ENCODE data around the gene BLVRA.
"Not testable (repeated sequence)": the region's sequence is repeated elsewhere in the genome, so short reads cannot be mapped to it uniquely, and the experiment has no call there.

Gene BLVRA

DNA sequence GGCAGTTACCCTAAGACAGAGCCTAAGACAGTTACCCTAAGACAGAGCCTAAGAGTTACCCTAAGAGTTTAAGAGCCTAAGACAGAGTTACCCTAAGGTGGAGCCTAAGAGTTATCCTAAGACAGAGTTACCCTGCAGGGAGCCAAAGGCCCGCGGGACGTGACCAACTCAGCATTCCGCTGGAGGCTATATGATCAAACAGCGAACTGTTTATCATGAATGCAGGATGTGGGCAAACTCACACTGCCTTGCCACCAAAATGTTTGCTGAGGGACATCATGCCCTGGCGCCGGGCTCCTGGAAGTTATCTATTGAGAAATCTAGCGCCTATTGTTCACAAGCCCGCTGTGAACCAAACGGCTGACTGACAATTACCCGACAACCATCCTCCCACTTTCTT lies 49.9 kb downstream of the BLVRA start:
- no peak for DNase-seq (ENCODE audit: low read depth)

DNA sequence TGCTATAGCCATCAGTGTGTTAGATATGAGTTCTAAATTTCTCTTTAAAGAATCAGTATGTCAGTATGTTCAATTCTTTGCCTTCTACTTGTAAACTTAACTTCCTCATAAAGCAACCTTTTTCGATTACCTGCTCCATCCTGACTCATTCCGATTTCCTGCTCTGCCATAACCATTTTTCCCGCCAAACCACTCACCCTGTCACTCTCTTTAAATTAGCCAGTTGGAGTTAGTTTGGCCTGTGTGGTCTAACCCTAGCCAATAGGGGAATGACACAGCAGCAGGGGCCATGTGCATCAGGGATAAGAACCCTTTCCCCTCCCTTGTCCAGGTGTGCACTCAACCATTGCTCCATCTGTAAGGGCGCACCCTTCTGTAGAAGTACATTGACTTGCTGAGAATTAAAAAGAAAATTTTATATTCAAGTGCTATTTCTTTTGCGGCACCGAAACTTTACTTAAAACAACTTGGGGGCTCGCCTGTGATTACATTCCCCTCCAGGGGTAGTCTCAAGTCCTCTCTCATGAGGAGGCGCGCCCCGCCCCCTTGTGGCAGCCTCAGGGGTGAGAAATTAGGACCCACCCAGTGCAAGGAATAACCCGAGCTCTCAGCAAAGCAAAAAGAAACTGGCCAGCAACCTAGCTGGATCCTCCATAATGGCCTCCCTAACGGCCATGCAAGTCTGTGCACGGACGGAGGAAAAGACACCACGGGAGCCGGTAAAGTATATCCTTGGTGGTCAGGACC lies 51.9 kb downstream of the BLVRA start:
- DNase-seq (ENCODE audit: low read depth) = not testable (repeated sequence)

DNA sequence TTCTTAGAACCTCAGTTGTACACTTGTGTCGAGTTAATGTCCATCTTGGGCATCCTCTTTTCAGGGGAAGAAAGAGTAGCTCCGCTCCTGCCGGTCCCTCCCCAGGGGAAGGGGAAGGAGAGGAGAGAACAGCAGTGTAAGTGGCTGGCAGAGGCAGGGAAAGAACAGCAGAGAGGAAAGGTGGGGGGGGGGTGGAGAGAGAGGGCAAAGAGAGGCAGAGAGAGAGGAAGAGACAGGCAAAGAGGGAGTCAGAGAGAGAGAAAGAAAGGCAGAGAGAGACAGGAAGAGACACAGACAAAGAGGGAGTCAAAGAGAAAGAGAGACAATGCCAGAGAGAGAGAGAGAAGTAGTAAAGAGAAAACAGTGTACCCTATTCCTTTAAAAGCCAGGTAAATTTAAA lies 56.9 kb downstream of the BLVRA start:
- no peak for DNase-seq (ENCODE audit: low read depth)

GRCh38 chr7:43816046-43816797 lies 57.7 kb downstream of the BLVRA start:
- DNase-seq (ENCODE audit: low read depth) = not testable (repeated sequence)

DNA sequence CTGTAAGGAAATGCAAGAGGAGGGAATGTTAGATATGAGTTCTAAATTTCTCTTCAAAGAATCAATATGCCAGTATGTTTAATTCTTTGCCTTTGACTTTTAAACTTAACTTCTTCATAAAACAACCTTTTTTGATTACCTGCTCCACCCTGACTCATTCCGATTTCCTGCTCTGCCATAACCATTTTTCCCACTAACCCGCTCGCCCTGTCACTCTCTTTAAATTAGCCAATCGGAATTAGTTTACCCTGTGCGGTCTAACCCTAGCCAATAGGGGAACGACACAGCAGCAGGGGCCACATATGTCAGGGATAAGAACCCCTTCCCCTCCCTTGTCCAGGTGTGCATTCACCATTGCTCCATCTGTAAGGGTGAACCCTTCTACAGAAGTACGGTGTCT lies 64.9 kb downstream of the BLVRA start:
- DNase-seq (ENCODE audit: low read depth) = not testable (repeated sequence)

DNA sequence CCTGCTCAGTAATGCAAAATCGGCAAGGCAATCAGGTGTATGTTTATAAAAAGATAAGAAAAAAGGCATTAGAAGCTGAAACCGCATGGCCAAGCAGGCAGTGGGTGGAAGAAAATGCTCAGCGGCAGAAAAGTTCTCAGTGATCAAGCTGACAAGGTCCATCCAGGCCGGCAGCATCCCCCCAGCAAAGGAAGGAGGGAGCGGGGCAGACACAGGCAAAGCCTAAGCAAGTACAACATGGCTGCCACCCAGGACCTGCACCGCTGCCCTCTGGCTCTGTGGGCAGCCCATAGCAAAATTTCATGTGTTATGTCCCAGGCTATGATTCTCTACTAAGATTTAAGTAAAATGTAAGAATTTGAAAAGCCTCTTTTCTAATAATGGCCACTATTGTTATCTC lies 65.5 kb downstream of the BLVRA start:
- no peak for DNase-seq (ENCODE audit: low read depth)

GRCh38 chr7:43824513-43824912 lies 66.0 kb downstream of the BLVRA start:
- not testable (repeated sequence) for DNase-seq (ENCODE audit: low read depth)

DNA sequence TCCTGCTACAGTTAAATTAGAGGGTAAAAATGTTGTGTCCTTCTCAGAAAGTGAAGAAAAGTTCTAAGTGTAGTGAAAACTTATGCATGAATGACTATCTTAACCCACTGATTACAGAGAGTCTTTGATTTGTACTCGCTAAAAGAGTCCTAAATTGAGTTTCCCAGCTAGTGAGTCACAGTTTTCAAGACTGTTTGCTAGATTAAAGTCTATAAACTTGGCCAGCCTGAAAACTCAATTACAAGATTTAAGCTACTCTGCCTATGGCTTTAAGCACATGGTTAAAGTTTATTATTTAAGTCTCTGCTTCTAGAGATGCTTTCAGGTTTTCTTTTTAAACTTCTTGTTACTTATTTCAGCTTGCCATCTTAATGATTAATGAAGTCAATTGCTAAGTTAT lies 66.5 kb downstream of the BLVRA start:
- DNase-seq (ENCODE audit: low read depth) = no peak

GRCh38 chr7:43825391-43825808 lies 66.9 kb downstream of the BLVRA start:
- no peak for DNase-seq (ENCODE audit: low read depth)

DNA sequence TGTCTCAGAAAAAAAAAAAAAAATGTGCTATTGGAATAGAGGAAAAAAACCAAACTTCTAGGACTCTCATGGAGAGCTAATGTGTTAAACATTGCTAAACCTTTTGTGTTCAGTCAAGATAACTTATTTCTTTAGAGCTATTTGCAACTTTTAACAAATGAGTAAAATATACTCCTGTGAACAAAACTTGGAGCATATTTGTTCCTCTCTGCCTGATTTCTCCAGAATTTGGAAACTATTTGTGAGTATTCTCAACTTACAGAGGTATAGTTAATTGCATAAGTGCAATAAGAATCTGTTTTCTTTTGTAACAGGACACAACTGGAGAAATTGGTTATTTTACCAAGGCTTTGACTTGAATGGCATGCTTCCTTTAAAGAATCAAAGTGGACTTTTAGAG lies 72.4 kb downstream of the BLVRA start:
- not testable (repeated sequence) for DNase-seq (ENCODE audit: low read depth)

GRCh38 chr7:43834463-43835251 lies 76.2 kb downstream of the BLVRA start:
- DNase-seq (ENCODE audit: low read depth) = no peak

- DNase-seq (ENCODE audit: low read depth) = no peak
Observed at GRCh38 chr7:43838201-43838658, 79.8 kb downstream of the BLVRA start.

GRCh38 chr7:43843296-43843695 lies 84.8 kb downstream of the BLVRA start:
- no peak for DNase-seq (ENCODE audit: low read depth)

DNA sequence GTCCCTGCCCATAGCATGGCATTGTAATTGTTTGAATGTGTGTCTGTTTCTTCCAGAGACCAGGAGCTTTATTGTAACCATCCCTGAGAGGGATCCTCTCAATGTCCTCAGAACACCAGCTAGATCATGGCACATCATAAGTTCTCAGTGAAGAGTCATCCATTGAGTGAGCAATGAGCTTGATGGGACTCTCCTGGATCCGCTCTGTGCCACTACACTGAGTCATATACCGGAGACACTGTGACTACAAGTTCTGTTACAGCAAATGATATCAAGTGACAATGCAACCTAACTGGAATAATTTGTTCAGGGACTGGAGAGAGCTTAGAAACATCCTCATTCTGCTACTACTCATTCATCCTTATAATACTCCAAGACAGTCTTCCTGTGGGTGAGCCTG lies 85.8 kb downstream of the BLVRA start:
- DNase-seq (ENCODE audit: low read depth) = no peak

- DNase-seq (ENCODE audit: low read depth) = no peak
Observed at GRCh38 chr7:43844662-43845061, 86.2 kb downstream of the BLVRA start.

DNA sequence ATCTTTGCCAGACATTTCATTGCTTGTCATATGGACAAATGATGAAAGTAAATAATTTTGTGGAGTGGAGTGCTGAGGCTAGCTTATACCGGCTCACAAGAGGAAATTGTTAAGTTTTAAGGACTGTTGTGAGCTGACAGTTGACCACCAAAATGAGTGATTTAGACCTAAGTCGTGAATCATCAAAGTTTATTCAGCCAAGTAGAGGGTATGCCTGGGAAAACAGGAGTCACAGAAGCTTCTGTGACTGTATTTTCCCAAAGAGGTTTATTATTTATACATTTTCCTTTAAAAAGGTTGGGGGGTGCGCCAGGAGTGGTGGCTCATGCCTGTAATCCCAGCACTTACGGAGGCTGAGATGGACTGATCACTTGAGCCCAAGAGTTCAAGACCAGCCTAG lies 89.0 kb downstream of the BLVRA start:
- no peak for DNase-seq (ENCODE audit: low read depth)

- DNase-seq (ENCODE audit: low read depth) = no peak
Observed at GRCh38 chr7:43849047-43849446, 90.6 kb downstream of the BLVRA start.

- no peak for DNase-seq (ENCODE audit: low read depth)
Observed at GRCh38 chr7:43850348-43851116, 92.1 kb downstream of the BLVRA start.

- DNase-seq (ENCODE audit: low read depth) = no peak
Observed at GRCh38 chr7:43851805-43852204, 93.3 kb downstream of the BLVRA start.

DNA sequence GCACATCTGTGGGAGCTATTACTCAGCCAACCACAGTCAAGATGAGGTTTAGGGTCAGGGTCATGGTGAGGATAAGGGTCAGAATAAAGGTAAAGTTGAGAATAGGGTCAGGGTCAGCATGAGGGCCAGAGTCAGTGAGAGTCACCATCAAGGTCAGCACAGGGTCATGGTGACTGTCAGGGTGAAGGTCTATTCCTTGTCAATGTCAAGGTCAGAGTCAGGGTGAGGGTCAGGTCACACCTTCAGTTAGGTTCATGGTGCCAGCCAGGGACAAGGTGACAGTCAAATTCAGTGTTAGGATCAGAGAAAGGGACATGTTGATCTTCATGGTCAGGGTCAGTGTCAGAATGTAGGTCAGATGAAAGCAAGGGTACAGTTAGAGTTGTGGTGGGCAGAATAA lies 96.7 kb downstream of the BLVRA start:
- no peak for DNase-seq (ENCODE audit: low read depth)

DNA sequence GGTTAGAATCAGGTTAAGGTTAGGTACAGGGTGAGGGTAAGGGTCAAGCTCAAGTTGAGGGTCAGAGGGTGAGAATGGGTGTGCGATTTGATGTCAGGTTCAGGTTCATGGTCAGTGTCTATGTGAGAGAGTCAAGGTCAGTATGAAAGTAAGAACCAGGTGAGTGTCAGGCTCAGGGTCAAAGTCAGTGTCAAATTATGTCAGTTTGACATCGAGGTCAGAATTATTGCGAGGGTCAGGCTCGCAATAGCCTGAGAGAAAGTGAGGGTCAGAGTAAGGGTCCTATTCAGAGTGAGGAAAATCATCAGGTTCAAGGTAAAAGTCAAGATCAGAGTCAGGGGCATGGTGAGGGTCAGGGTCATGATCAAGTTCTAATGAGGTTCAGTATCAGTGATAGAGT lies 97.8 kb downstream of the BLVRA start:
- DNase-seq (ENCODE audit: low read depth) = no peak

Measured in stimulated activated CD8-positive, alpha-beta memory T cell treated with anti-CD3 and anti-CD28 coated beads, Interleukin-4, amount 100 ng/mL, for 24 hours (primary cell).